ENCODE data around the gene SLC25A23. TPM values are rescaled to one million over a fixed set of nuclear protein-coding genes. Genes with fewer than 3 reads are reported as not detected.

The SLC25A23 gene
- total RNA-seq, 2 donors from 2014 or later = 24.6 to 26.3 TPM

DNA sequence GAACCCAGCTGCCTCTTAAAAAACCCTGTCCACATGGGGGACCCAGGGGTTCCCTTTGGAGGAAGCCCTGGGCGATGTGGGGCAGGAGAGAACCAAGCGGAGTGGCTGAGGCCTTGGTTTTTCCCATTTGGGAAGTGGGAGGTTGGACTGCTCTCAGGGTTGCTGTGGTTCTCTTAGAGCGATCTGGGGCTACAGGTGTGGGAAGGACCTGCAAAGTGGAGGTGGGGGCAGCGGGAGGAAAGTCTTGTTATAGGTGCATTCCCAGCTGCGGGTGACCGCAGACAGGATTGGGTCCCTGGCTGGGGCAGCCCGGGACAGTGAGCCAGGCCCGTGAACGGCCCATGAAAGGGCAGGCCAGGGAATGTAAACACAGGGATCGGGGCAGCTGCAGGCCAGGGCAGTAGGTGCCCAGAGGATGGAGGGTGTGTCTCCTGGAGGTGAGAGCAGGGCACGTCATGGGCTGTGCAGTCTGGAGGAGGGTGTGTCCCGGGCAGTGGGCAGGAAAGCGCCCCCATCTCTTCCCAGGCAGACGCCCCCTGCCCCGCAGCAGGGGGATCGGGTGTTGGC is 814 bp downstream of the SLC25A23 start:
- no peak for ATAC-seq (replicated peaks in 1 of 2)
- DNase-seq = no peak
- Mint-ChIP-seq H3K27ac (no peak overlapping the region), H3K4me1 (ENCODE audit: low read depth) (peaks cover 18% of the 10 kb centered on the region), H3K27me3 (ENCODE audit: low read depth) (no peaks in the 10 kb centered on the region), H3K4me3 (peak overlapping the region; percentile 88 to 95), H3K9me3 (peaks cover 0 to 2% of the 10 kb centered on the region in 2 donors), H3K36me3 (ENCODE audit: insufficient read depth in 2 of 2) (peaks cover 4 to 21% of the 10 kb centered on the region in 2 donors)

DNA sequence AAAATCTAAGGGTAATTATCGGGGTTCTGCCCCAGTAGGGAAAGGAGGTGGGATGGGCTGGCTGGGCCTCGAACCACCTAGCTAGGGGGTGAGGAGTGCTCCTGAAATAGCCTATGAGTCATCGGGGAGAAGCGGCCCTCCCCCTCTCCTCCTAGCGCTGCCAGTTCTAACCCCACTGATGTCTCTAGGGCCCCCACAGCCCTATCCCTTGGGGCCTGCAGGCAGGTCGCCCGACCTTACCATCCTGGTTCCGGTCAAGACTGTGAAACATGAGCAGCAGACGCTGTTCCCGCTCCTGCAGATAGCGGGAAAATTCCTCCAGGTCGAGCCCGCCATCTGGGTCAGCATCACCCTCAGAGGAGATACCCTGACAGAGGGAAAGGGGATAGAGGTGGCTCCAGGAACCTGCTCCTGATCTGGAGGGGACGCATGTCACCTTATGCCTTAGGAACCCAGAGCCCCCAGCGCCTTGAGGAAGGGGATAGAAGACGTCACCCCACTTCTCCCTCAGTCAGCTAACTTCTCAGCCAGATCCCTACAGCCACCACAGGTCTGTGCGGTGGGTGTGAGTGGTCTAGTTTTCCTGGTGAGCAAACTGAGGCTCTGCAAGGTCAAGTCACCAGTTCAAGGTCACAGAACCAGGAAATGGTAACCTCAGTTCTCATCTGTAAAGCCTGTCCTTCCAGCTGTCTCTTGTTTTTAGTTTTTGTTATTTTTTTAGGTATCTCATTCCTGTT is 1.5 kb downstream of the SLC25A23 start:
- Mint-ChIP-seq H3K27ac (no peak overlapping the region), H3K4me1 (ENCODE audit: low read depth) (peaks cover 18% of the 10 kb centered on the region), H3K4me3 (peak overlapping the region; percentile 88 to 95), H3K27me3 (ENCODE audit: low read depth) (no peaks in the 10 kb centered on the region), H3K9me3 (peaks cover 1 to 4% of the 10 kb centered on the region in 2 donors), H3K36me3 (ENCODE audit: insufficient read depth in 2 of 2) (peaks cover 7 to 26% of the 10 kb centered on the region in 2 donors)
- no peak for DNase-seq
- ATAC-seq (replicated peaks in 1 of 2) = no peak

DNA sequence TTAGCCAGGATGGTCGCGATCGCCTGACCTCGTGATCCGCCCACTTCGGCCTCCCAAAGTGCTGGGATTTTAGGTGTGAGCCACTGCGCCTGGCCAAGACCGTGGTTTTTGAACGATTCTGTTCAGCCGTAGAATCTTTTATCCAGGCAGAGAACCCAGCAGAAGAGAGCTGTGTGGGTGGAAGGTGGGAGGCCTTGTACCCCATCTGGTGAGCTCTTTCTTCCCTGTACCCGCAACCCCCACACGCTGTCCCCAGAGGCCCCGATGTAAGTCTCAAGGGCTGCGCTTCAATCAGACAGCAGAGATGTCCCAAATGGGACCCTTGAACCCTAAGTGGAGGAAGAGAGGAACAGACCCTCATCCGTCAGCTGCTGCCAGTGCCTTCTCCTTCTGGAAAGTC is 3.7 kb downstream of the SLC25A23 start:
- DNase-seq = no peak
- peaks cover 18% of the 10 kb centered on the region for H3K4me1 Mint-ChIP-seq (ENCODE audit: low read depth)
- H3K36me3 Mint-ChIP-seq (ENCODE audit: insufficient read depth in 2 of 2) = peaks cover 9 to 29% of the 10 kb centered on the region in 2 donors
- H3K27me3 Mint-ChIP-seq (ENCODE audit: low read depth) = no peaks in the 10 kb centered on the region
- H3K4me3 Mint-ChIP-seq = no peak overlapping the region
- H3K27ac Mint-ChIP-seq = no peak overlapping the region
- peaks cover 1 to 4% of the 10 kb centered on the region in 2 donors for H3K9me3 Mint-ChIP-seq
- ATAC-seq (replicated peaks in 1 of 2) = no peak

DNA sequence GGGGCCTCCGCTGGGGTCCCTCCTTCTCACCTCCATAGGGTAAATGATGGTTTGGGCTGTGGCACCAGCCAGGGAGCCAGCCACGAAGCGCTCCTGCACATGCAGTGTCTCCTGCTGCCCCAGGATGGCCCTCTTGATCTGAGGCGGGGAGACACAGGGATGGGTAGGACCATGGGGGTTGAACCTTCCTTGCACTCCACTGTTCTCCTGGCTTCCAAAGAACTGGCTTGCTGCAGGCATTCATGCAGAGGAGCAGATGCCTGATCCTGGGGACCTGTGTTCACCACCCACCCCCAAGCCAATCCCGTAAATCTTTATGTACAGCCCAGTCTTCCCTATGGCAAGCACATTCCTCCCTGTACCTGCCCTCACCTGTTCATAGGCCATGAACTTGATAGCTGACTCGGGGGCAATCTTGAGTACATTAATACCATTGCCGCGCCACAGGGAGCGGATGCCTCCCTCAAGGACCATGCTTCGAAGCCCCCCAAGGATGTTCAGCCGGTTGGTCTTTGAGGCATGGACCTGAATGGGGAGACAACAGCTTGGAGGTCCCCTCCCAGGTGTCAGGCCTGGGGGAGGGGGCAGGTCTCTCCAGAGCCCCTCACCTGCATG is 5.5 kb downstream of the SLC25A23 start:
- Mint-ChIP-seq H3K27me3 (ENCODE audit: low read depth) (no peaks in the 10 kb centered on the region), H3K4me1 (ENCODE audit: low read depth) (peaks cover 11% of the 10 kb centered on the region), H3K9me3 (peaks cover 1 to 4% of the 10 kb centered on the region in 2 donors), H3K4me3 (no peak overlapping the region), H3K27ac (no peak overlapping the region), H3K36me3 (ENCODE audit: insufficient read depth in 2 of 2) (peaks cover 7 to 27% of the 10 kb centered on the region in 2 donors)
- DNase-seq (no peak), ATAC-seq (replicated peaks in 1 of 2) (no peak)

DNA sequence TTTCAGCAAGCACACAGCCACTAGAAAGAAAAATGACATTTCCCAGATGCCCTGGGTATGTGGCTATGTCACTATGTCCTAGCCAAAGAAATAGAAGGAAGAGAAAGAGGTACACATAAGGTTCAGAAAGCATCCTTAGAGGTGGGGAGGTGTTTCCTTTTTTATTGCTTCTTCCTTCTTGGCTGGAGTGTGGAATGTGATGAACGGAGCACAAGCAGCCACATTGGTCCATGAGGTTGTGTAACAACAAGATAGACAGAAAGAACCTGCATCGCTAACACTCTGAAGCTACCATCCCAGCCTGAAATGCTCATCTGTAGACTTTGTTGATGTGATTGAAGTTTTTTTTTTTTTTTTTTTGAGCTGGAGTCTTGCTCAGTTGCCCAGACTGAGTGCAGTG is 6.7 kb downstream of the SLC25A23 start:
- Mint-ChIP-seq H3K4me3 (no peak overlapping the region), H3K9me3 (peaks cover 1 to 4% of the 10 kb centered on the region in 2 donors), H3K4me1 (ENCODE audit: low read depth) (no peaks in the 10 kb centered on the region), H3K27me3 (ENCODE audit: low read depth) (no peaks in the 10 kb centered on the region), H3K27ac (no peak overlapping the region), H3K36me3 (ENCODE audit: insufficient read depth in 2 of 2) (peaks cover 7 to 25% of the 10 kb centered on the region in 2 donors)
- DNase-seq (no peak), ATAC-seq (replicated peaks in 1 of 2) (no peak)

DNA sequence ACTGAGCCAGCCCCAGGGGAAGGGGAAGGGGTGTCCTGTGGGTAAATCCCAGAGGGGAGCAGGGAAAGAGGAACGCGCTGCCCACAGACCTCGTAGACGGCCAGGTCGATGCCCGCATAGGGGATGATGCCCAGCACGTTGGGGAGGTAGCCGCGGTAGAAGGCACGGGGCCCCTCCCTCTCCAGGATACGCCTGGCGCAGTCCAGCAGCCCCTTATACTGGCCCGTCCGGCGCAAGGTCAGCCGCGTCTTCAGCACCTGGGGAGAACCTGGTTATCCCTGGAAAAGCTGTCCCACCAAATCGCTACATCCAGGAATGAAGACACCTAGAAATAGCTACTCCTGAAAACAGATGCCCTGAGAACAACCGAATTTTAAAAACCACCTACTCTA is 7.4 kb downstream of the SLC25A23 start:
- Mint-ChIP-seq H3K4me3 (no peak overlapping the region), H3K27me3 (ENCODE audit: low read depth) (no peaks in the 10 kb centered on the region), H3K9me3 (peaks cover 1 to 4% of the 10 kb centered on the region in 2 donors), H3K4me1 (ENCODE audit: low read depth) (no peaks in the 10 kb centered on the region), H3K36me3 (ENCODE audit: insufficient read depth in 2 of 2) (peaks cover 7 to 25% of the 10 kb centered on the region in 2 donors), H3K27ac (no peak overlapping the region)
- ATAC-seq (replicated peaks in 1 of 2) (no peak), DNase-seq (no peak)

DNA sequence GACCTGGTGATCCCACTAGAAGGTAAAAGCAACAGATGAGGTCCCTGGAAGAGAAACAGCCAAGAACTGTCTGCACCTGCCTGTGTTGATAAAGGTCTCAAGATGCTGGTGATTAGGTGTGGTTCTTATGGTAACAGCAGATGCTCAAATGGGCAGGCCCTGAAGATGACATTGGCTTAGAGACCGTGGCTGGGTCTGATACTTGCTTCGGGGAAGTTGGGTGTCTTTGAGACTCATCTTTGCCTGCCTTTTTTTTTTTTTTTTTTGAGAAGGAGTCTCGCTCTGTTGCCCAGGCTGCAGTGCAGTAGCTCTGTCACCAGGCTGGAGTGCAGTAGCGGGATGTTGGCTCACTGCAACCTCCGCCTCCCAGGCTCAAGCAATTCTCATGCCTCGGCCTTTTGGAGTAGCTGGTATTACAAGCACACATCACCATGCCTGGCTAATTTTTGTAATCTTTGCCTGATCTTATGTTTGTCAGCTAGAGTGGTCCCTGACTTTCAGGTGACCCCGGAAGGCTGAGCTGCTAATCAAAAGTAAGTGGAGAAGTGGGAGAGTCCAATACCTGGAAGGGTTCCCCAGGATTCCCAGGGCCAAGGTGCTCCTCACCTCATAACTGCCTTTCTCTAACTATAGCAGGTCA is 7.9 kb downstream of the SLC25A23 start:
- Mint-ChIP-seq H3K36me3 (ENCODE audit: insufficient read depth in 2 of 2) (peaks cover 7 to 25% of the 10 kb centered on the region in 2 donors), H3K9me3 (peaks cover 1 to 4% of the 10 kb centered on the region in 2 donors), H3K4me1 (ENCODE audit: low read depth) (no peaks in the 10 kb centered on the region), H3K27me3 (ENCODE audit: low read depth) (no peaks in the 10 kb centered on the region), H3K27ac (no peak overlapping the region), H3K4me3 (no peak overlapping the region)
- ATAC-seq (replicated peaks in 1 of 2) = no peak
- DNase-seq = no peak

DNA sequence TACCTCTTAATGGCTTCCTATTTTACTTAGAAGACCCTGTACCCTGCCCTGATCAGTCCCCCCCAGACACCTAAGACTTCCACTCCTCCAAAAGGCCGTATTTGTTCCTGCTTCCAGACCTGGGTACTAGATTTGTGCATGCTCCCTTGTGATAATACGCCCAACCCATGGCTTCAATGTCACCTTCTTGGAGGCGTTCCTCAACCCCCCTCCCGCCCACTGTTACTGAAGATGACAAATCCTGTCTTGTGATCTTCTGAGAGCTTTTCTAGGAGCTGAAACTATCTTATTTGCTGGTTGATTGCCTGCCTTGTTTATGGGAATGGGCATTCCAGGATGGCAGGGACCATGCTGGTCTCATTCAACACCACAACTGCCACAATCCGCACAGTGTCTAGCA is 9.4 kb downstream of the SLC25A23 start:
- Mint-ChIP-seq H3K27ac (no peak overlapping the region), H3K27me3 (ENCODE audit: low read depth) (no peaks in the 10 kb centered on the region), H3K9me3 (peaks cover 1 to 4% of the 10 kb centered on the region in 2 donors), H3K4me1 (ENCODE audit: low read depth) (no peaks in the 10 kb centered on the region), H3K4me3 (no peak overlapping the region), H3K36me3 (ENCODE audit: insufficient read depth in 2 of 2) (peaks cover 5 to 19% of the 10 kb centered on the region in 2 donors)
- DNase-seq (no peak), ATAC-seq (replicated peaks in 1 of 2) (no peak)

DNA sequence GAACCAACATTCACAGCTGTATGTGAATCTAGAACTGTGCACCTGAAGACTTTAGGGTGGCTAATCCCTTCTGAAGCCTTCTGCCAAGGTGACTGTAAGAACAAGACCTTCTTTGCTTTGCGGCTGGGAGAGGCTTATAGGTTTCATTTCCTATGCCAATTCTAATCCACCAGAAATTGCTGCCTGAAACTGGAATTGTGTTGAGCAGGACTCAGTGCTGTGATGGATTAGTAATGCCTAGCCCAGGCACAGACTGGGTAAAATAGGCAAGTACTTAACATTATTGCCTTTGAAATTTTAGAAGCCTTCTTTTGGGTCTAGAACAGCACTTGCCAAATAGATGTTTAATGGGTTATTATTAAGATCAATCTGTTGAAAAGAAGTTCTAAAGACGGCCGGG is 11.5 kb downstream of the SLC25A23 start:
- Mint-ChIP-seq H3K36me3 (ENCODE audit: insufficient read depth in 2 of 2) (peaks cover 2 to 5% of the 10 kb centered on the region in 2 donors), H3K4me3 (no peak overlapping the region), H3K27me3 (ENCODE audit: low read depth) (no peaks in the 10 kb centered on the region), H3K4me1 (ENCODE audit: low read depth) (no peaks in the 10 kb centered on the region), H3K9me3 (no peaks in the 10 kb centered on the region), H3K27ac (no peak overlapping the region)
- DNase-seq (no peak), ATAC-seq (replicated peaks in 1 of 2) (no peak)

DNA sequence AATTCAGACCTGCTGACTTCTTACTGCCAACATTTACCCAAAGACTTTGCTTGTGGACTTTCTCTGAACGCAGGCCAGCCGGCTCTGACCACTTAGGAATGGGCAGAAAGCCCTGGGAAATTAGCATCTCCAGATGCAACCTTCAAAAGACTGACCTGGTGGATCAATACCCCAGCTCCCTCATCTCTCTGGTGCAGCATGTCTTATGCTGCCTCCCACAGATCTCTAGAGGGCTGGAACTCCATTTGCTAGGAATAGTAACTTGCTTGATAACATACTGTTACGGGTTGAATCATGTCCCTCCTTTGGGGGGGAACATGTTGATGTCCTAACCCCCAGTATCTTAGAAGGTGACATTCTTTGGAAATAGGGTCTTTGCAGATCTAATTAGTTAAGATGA is 13.1 kb downstream of the SLC25A23 start:
- H3K9me3 Mint-ChIP-seq = no peaks in the 10 kb centered on the region
- H3K36me3 Mint-ChIP-seq (ENCODE audit: insufficient read depth in 2 of 2) = peaks cover 0 to 3% of the 10 kb centered on the region in 2 donors
- ATAC-seq (replicated peaks in 1 of 2) = no peak

DNA sequence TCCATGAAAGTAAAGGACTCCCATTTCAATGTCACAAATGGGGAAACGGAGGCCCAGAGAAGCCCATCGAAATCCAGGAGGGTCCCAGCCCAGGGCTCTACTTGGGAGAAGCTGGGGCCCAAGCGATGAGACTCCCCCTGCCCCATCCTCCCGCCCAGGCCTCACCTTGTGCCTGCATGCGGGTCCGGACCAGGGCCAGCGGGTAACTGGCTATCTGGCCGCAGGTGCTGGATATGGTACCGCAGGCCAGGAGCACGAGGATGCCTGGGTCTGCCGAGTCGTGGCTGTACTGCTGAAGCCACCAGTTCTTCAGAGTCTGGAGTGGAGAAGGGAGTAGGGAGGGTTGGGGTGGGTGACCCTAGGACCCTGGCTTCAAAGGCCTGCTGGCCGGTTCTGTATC is 15.6 kb downstream of the SLC25A23 start:
- no peaks in the 10 kb centered on the region for H3K27me3 Mint-ChIP-seq (ENCODE audit: low read depth)
- H3K36me3 Mint-ChIP-seq (ENCODE audit: insufficient read depth in 2 of 2) = peaks cover 0 to 3% of the 10 kb centered on the region in 2 donors
- no peaks in the 10 kb centered on the region for H3K4me1 Mint-ChIP-seq (ENCODE audit: low read depth)
- H3K27ac Mint-ChIP-seq = no peak overlapping the region
- no peak for ATAC-seq (replicated peaks in 1 of 2)
- H3K9me3 Mint-ChIP-seq = no peaks in the 10 kb centered on the region
- no peak for DNase-seq
- no peak overlapping the region for H3K4me3 Mint-ChIP-seq

More for the DNA sequence above, 13.1 kb downstream of the SLC25A23 start:
- Mint-ChIP-seq H3K27me3 (ENCODE audit: low read depth) (no peaks in the 10 kb centered on the region), H3K27ac (no peak overlapping the region), H3K4me3 (no peak overlapping the region), H3K4me1 (ENCODE audit: low read depth) (no peaks in the 10 kb centered on the region)
- no peak for DNase-seq

DNA sequence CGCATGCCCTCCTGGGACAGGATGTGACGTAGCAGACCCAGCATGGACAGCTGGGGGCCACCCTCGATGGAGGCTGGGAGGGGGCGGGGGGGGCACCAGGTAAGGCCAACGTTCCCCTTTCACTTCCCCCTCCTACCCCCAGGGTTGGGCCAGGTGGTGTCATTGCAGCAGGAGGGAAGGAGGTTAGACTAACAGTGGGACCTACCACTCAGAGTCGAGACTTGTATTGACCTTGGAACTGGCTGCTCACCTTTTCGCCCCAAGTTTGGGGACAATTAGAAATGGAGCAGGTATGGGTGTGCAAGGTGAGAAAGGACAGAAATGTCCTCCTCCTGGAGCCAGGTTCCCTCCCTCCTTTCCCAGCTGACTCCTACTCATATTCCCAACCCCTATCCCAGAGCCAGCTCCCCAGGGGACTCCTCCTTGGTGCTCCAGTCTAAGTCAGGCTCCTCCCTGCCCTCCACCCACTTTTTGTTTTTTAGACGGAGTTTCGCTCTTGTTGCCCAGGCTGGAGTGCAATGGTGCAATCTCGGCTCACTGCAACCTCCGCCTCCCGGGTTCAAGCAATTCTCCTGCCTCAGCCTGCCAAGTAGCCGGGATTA is 17.4 kb downstream of the SLC25A23 start:
- H3K27ac Mint-ChIP-seq = no peak overlapping the region
- no peaks in the 10 kb centered on the region for H3K27me3 Mint-ChIP-seq (ENCODE audit: low read depth)
- no peak overlapping the region for H3K4me3 Mint-ChIP-seq
- no peaks in the 10 kb centered on the region for H3K4me1 Mint-ChIP-seq (ENCODE audit: low read depth)
- H3K36me3 Mint-ChIP-seq (ENCODE audit: insufficient read depth in 2 of 2) = peaks cover 0 to 3% of the 10 kb centered on the region in 2 donors
- no peak for ATAC-seq (replicated peaks in 1 of 2)
- no peaks in the 10 kb centered on the region for H3K9me3 Mint-ChIP-seq
- no peak for DNase-seq

DNA sequence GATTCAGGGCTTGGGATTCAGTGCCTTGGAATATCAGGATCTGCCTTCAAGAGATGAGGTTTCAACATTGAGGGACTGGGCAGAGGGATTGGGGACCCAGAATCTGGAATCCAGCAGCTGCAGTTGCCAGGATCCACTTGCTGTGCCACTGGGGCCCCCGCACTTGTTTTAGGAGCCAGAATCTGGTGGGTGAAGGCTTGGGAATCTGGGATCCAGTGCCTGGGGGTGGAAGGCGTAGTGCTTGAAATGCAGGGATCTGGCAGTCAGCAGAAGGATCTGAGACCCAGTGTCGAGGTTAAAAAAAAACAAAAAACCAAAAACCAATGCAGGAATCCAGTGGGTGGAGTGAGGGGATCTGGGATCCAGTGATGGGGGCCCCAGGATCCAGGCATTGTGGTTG is 18.7 kb downstream of the SLC25A23 start:
- Mint-ChIP-seq H3K27ac (no peak overlapping the region), H3K9me3 (no peaks in the 10 kb centered on the region), H3K36me3 (ENCODE audit: insufficient read depth in 2 of 2) (peaks cover 0 to 3% of the 10 kb centered on the region in 2 donors), H3K4me1 (ENCODE audit: low read depth) (no peaks in the 10 kb centered on the region), H3K27me3 (ENCODE audit: low read depth) (no peaks in the 10 kb centered on the region), H3K4me3 (no peak overlapping the region)
- no peak for ATAC-seq (replicated peaks in 1 of 2)
- DNase-seq = no peak
